Nephron progenitor cell (in vitro differentiated cells): Measurements from ENCODE around the gene LAMA1.

Source experiments
- DNase-seq: peaks from one replicate; pipeline ENCODE4 v3.0.0; 2021
- H3K27ac Mint-ChIP-seq: 2 replicates; pipeline ENCODE4 v1.8.0; 2021; ENCODE audit warnings: mild to moderate bottlenecking, moderate library complexity, mixed read lengths
- H3K27me3 Mint-ChIP-seq: 2 replicates; pipeline ENCODE4 v1.8.0; 2021; ENCODE audit warnings: mild to moderate bottlenecking, low read depth, mixed read lengths; ENCODE audit not compliant: poor library complexity
- H3K36me3 Mint-ChIP-seq: 2 replicates; pipeline ENCODE4 v1.8.0; 2021; ENCODE audit warnings: low read depth, mixed read lengths
- H3K4me1 Mint-ChIP-seq: 2 replicates; pipeline ENCODE4 v1.8.0; 2021; ENCODE audit warnings: mixed read lengths
- H3K4me3 Mint-ChIP-seq: 2 replicates; pipeline ENCODE4 v1.8.0; 2021; ENCODE audit warnings: mild to moderate bottlenecking, moderate library complexity, mixed read lengths
- H3K9me3 Mint-ChIP-seq: 2 replicates; pipeline ENCODE4 v1.8.0; 2021; ENCODE audit warnings: mild to moderate bottlenecking, moderate library complexity, mixed read lengths
- CTCF ChIP-seq: fragments of 200-600 bp; sonication (generic); IDR thresholded peaks from 2 replicates; pipeline ENCODE4 v1.5.0; 2021; ENCODE audit warnings: antibody characterized with exemption

The LAMA1 gene

GRCh38 chr18:6971823-6972478 lies 145.6 kb downstream of the LAMA1 start:
- no peaks in the 10 kb centered on the region for H3K4me1 Mint-ChIP-seq
- H3K4me3 Mint-ChIP-seq = no peak overlapping the region
- H3K36me3 Mint-ChIP-seq = peaks cover 57% of the 10 kb centered on the region
- no peak for DNase-seq
- H3K27ac Mint-ChIP-seq = no peak overlapping the region
- no peak for TF ChIP-seq CTCF
- H3K27me3 Mint-ChIP-seq = no peaks in the 10 kb centered on the region
- no peaks in the 10 kb centered on the region for H3K9me3 Mint-ChIP-seq

GRCh38 chr18:6963452-6964097 lies 154.0 kb downstream of the LAMA1 start:
- no peak overlapping the region for H3K4me3 Mint-ChIP-seq
- no peaks in the 10 kb centered on the region for H3K4me1 Mint-ChIP-seq
- DNase-seq = no peak
- H3K9me3 Mint-ChIP-seq = peaks cover 11% of the 10 kb centered on the region
- TF ChIP-seq CTCF = no peak
- H3K27me3 Mint-ChIP-seq = no peaks in the 10 kb centered on the region
- H3K27ac Mint-ChIP-seq = no peak overlapping the region
- H3K36me3 Mint-ChIP-seq = peaks cover 63% of the 10 kb centered on the region

- DNase-seq = no peak
- Mint-ChIP-seq H3K27me3 (no peaks in the 10 kb centered on the region), H3K4me3 (no peak overlapping the region), H3K36me3 (peaks cover 71% of the 10 kb centered on the region), H3K4me1 (no peaks in the 10 kb centered on the region), H3K9me3 (peaks cover 11% of the 10 kb centered on the region), H3K27ac (no peak overlapping the region)
- TF ChIP-seq CTCF = no peak
Measured at GRCh38 chr18:6962571-6963451, 154.8 kb downstream of the LAMA1 start.

- Mint-ChIP-seq H3K36me3 (peaks cover 73% of the 10 kb centered on the region), H3K9me3 (peaks cover 11% of the 10 kb centered on the region), H3K27ac (no peak overlapping the region), H3K4me1 (no peaks in the 10 kb centered on the region), H3K4me3 (no peak overlapping the region), H3K27me3 (no peaks in the 10 kb centered on the region)
- no peak for TF ChIP-seq CTCF
- DNase-seq = no peak
Measured at GRCh38 chr18:6961331-6961730, 156.3 kb downstream of the LAMA1 start.

GRCh38 chr18:6960656-6961055 lies 156.9 kb downstream of the LAMA1 start:
- no peak overlapping the region for H3K4me3 Mint-ChIP-seq
- DNase-seq = no peak
- peaks cover 11% of the 10 kb centered on the region for H3K9me3 Mint-ChIP-seq
- no peak overlapping the region for H3K27ac Mint-ChIP-seq
- no peaks in the 10 kb centered on the region for H3K4me1 Mint-ChIP-seq
- no peaks in the 10 kb centered on the region for H3K27me3 Mint-ChIP-seq
- TF ChIP-seq CTCF = no peak
- H3K36me3 Mint-ChIP-seq = peaks cover 71% of the 10 kb centered on the region
